Esophagus muscularis mucosa (tissue), 3 donors: ENCODE measurements around the gene APOA5.
"Not testable (repeated sequence)": the region's sequence is repeated elsewhere in the genome, so short reads cannot be mapped to it uniquely, and the experiment has no call there.

ENCODE experiments used
- CTCF ChIP-seq, 3 experiments: fragments of 200-600 bp in 2 of 3; fragments of 450-650 bp in 1 of 3; sonication (generic) in 2 of 3; IDR thresholded peaks; one replicate each; pipeline ENCODE4 v1.5.1; 2017 to 2019; ENCODE audit warnings: antibody characterized with exemption in 3 of 3, mild to moderate bottlenecking in 2 of 3, moderate library complexity in 1 of 3
- EP300 ChIP-seq: sonication (generic); formaldehyde crosslinking; IDR thresholded peaks from one replicate; pipeline ENCODE4 v1.6.1; 2017; ENCODE audit warnings: antibody characterized with exemption

- not testable (repeated sequence) for TF ChIP-seq CTCF (IDR thresholded peaks at IDR 0.05); EP300
Observed at GRCh38 chr11:116801662-116802061, 10.0 kb upstream of the APOA5 start.
